NT2/D1 (cell line): ENCODE measurements around the gene MAD1L1.

Source experiments
- DNase-seq: peaks from one replicate; pipeline ENCODE4 v3.0.0-alpha.2; 2011; ENCODE audit warnings: low read depth, low spot score
- H3K27me3 ChIP-seq: 2 replicates; pipeline ENCODE4 v1.6.0; 2011; ENCODE audit warnings: mild to moderate bottlenecking; ENCODE audit not compliant: insufficient read length, insufficient read depth
- H3K36me3 ChIP-seq: 2 replicates; pipeline ENCODE4 v1.6.1; 2011; ENCODE audit warnings: mild to moderate bottlenecking, low read length, mixed read lengths; ENCODE audit not compliant: insufficient read depth, insufficient read length
- H3K4me1 ChIP-seq: 2 replicates; pipeline ENCODE4 v1.5.1; 2011; ENCODE audit not compliant: insufficient read depth, insufficient read length
- H3K4me3 ChIP-seq: 2 replicates; pipeline ENCODE4 v1.5.1; 2011; ENCODE audit warnings: low read depth; ENCODE audit not compliant: insufficient read length
- H3K9ac ChIP-seq: 2 replicates; pipeline ENCODE4 v1.6.0; 2011; ENCODE audit warnings: low read depth; ENCODE audit not compliant: insufficient read length
- H3K9me3 ChIP-seq: 2 replicates; pipeline ENCODE4 v1.5.1; 2011; ENCODE audit warnings: mild to moderate bottlenecking, low read length; ENCODE audit not compliant: insufficient read depth
- SUZ12 ChIP-seq: IDR thresholded peaks from 2 replicates; pipeline ENCODE4 v1.6.1; 2011; ENCODE audit not compliant: insufficient read length, insufficient read depth; ENCODE audit errors: extremely low read depth
- YY1 ChIP-seq: IDR thresholded peaks from 2 replicates; pipeline ENCODE4 v1.6.1; 2011; ENCODE audit not compliant: insufficient read length, insufficient read depth
- ZNF274 ChIP-seq: IDR thresholded peaks from 2 replicates; pipeline ENCODE4 v1.6.1; 2011; ENCODE audit warnings: mild to moderate bottlenecking, low read depth, low read length

Gene MAD1L1

GRCh38 chr7:2118630-2119190, 114.0 kb downstream of the MAD1L1 start:
- Histone ChIP-seq H3K9ac (no peak overlapping the region), H3K9me3 (no peaks in the 10 kb centered on the region), H3K4me3 (no peak overlapping the region), H3K27me3 (no peaks in the 10 kb centered on the region), H3K36me3 (peaks cover 62% of the 10 kb centered on the region), H3K4me1 (peaks cover 21% of the 10 kb centered on the region)
- no peak for DNase-seq
- TF ChIP-seq SUZ12 (no peak), ZNF274 (no peak), YY1 (no peak)

GRCh38 chr7:2118056-2118455, 114.7 kb downstream of the MAD1L1 start:
- peaks cover 21% of the 10 kb centered on the region for H3K4me1 ChIP-seq
- DNase-seq, result no peak

GRCh38 chr7:2117646-2118045, 115.1 kb downstream of the MAD1L1 start:
- TF ChIP-seq ZNF274 (no peak), YY1 (no peak), SUZ12 (no peak)
- H3K4me1 ChIP-seq, result peaks cover 21% of the 10 kb centered on the region

More at GRCh38 chr7:2118056-2118455, 114.7 kb downstream of the MAD1L1 start:
- no peaks in the 10 kb centered on the region for H3K9me3 ChIP-seq
- no peak overlapping the region for H3K4me3 ChIP-seq
- H3K9ac ChIP-seq, result no peak overlapping the region
- no peaks in the 10 kb centered on the region for H3K27me3 ChIP-seq
- peaks cover 59% of the 10 kb centered on the region for H3K36me3 ChIP-seq
- TF ChIP-seq SUZ12 (no peak), YY1 (no peak), ZNF274 (no peak)

GRCh38 chr7:2116989-2117591, 115.7 kb downstream of the MAD1L1 start:
- H3K4me3 ChIP-seq, result no peak overlapping the region
- H3K36me3 ChIP-seq, result peaks cover 52% of the 10 kb centered on the region
- TF ChIP-seq SUZ12 (no peak), YY1 (no peak), ZNF274 (no peak)
- H3K27me3 ChIP-seq, result no peaks in the 10 kb centered on the region
- no peak overlapping the region for H3K9ac ChIP-seq
- no peaks in the 10 kb centered on the region for H3K9me3 ChIP-seq
- peaks cover 25% of the 10 kb centered on the region for H3K4me1 ChIP-seq
- no peak for DNase-seq

More at GRCh38 chr7:2117646-2118045, 115.1 kb downstream of the MAD1L1 start:
- DNase-seq, result no peak
- H3K4me3 ChIP-seq, result no peak overlapping the region
- H3K9ac ChIP-seq, result no peak overlapping the region
- no peaks in the 10 kb centered on the region for H3K9me3 ChIP-seq
- no peaks in the 10 kb centered on the region for H3K27me3 ChIP-seq
- H3K36me3 ChIP-seq, result peaks cover 58% of the 10 kb centered on the region

- H3K36me3 ChIP-seq, result peaks cover 45% of the 10 kb centered on the region
- no peak for DNase-seq
- TF ChIP-seq YY1 (no peak), SUZ12 (no peak), ZNF274 (no peak)
- H3K9ac ChIP-seq, result no peak overlapping the region
- H3K9me3 ChIP-seq, result no peaks in the 10 kb centered on the region
- no peak overlapping the region for H3K4me3 ChIP-seq
- H3K4me1 ChIP-seq, result peaks cover 24% of the 10 kb centered on the region
- no peaks in the 10 kb centered on the region for H3K27me3 ChIP-seq
These were observed 116.3 kb downstream of the MAD1L1 start for GRCh38 chr7:2116448-2116810.

- Histone ChIP-seq H3K4me3 (no peak overlapping the region), H3K4me1 (peaks cover 22% of the 10 kb centered on the region), H3K9me3 (no peaks in the 10 kb centered on the region), H3K9ac (no peak overlapping the region), H3K36me3 (peaks cover 40% of the 10 kb centered on the region), H3K27me3 (no peaks in the 10 kb centered on the region)
- no peak for TF ChIP-seq SUZ12
- TF ChIP-seq YY1, result no peak
- TF ChIP-seq ZNF274, result no peak
- DNase-seq, result no peak
These were observed 116.8 kb downstream of the MAD1L1 start for GRCh38 chr7:2115760-2116447.
